GM19328 (cell line): ENCODE data around the gene ABL1.
"Not testable (repeated sequence)": the region's sequence is repeated elsewhere in the genome, so short reads cannot be mapped to it uniquely, and the experiment has no call there.

Experiments
- ATAC-seq: cut with Tn5 transposase; IDR thresholded peaks from one replicate; pipeline ENCODE4 v1.9.1; 2021; ENCODE audit warnings: mild to moderate bottlenecking, moderate library complexity; ENCODE audit not compliant: unreplicated experiment

The ABL1 gene

DNA sequence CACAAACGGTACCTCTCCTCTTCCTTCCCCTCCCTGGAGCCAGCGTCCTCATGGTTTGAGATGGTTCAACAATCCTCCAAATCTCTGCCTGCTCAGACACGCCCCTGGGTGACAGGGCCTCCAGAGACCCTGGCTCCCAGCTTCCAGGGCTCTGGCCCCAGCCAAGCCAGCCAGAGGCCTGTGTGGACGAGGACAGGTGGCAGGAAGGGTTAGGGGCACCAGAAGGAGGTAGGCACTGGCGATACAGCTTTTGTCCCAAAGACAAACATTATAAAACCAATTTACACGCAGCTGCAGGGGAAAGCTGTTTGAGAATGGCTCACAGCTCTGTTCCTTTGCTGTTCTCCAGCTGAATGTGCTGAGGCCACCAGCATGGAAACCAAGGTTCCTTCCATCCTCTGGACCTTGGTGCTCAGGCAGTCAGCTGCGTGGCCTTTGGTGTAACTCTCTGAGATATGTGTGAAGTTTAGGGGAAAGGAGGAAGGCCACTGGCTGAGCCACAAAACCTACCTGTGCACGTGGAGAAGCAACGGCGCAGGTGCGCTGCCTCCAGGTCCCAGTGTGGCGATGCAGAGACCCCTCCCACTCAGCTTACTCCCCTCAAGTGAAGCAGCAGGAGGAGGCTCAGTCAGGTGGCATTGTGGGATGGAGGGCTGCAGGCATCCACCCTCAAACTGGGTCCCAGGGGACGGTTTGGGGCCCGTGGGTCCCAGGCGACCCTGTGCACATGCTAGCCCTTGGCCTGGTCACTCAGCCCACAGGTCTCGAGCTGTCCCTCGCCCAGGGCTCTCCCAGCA is 65.8 kb downstream of the ABL1 start:
- no peak for ATAC-seq

GRCh38 chr9:130901498-130902203 is 66.6 kb downstream of the ABL1 start:
- no peak for ATAC-seq

DNA sequence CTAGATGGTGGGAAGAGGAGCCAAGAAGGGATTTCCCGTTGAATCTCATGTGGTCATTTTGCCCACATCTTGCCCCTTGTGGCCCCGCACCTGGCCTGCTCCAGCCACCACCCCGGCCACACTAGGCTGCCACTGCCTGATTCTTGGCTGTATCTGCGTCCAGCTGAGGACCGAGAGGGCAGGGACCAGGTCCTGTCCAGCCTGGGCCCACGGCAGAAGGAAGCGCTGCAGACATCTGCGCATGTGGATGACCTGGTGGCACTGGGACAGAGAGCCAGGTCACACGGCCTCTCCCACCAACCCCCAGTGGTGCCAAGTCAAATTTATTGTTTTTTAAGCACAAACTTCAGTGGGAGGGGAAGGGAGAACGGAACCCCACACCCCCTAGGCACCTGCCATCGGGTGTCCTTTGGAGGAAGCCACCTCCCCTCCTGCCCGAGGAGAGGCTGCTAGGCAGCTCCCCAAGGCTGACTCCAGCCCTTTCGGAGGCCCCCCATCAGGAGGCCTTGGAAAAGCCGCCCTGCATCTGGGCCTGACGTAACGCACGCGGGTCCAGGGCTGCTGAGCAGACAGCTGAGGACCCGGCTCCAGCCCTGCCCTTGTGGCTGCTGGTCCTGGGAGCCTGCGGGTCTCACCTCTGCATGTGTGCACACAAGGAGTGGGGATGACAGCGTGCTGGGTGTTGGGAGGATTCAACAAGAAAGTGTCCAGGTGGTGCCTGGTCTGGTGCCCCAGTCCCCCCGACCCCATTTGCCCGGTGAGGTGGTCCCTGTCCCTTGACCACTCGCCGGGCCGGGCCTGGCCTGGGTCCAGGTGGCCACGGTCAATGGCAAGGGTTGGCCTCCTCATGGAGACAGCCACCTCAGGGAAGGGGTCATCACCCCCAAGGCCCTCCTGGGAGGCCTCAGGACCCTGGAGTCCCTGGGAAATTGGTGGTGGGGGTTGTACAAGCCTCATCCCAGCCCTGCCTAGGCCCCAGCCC is 67.4 kb downstream of the ABL1 start:
- ATAC-seq = no peak

GRCh38 chr9:130903194-130904069 is 68.4 kb downstream of the ABL1 start:
- ATAC-seq = no peak

GRCh38 chr9:130904070-130905044 is 69.3 kb downstream of the ABL1 start:
- no peak for ATAC-seq

GRCh38 chr9:130905125-130905901 is 70.3 kb downstream of the ABL1 start:
- ATAC-seq = no peak

DNA sequence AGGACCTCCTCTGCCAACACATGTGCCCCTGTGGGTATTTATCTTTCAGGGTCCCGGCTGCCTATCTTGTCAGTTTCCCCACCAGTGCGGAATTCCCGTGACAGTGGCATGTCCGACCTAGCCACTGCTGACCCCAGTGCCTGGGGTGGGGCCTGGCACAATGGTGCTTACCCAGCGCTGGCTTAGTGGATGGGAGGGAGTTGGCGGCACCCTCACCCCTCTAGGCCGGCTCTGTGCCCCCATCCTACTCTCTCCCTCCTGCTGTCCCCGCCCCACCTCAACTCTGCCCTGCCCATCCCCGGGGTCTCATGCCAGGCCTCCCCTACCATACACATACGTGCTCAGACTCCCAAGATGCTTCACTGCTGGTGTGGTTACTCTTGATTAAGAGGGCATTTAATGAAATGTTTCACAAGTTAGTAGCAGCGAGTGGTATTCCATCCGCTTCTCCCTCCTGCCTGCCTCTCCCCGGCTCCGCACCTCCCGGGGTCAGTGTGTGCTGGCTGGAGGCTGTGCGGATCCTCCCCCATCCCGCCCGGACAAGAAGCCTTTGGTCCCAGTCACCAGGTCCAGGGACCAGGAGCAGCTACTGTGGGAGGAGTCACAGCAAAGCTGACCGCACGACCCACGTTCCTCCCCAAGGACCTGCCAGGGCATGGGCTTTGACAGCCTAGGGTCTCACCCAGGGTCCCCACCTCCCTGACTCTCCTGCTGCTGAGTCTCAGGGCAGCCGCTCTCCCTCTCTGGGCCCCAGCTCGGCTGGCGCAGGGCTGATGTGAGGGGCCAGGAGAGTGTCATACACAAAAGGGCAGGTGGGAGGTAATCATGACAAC is 71.1 kb downstream of the ABL1 start:
- no peak for ATAC-seq

DNA sequence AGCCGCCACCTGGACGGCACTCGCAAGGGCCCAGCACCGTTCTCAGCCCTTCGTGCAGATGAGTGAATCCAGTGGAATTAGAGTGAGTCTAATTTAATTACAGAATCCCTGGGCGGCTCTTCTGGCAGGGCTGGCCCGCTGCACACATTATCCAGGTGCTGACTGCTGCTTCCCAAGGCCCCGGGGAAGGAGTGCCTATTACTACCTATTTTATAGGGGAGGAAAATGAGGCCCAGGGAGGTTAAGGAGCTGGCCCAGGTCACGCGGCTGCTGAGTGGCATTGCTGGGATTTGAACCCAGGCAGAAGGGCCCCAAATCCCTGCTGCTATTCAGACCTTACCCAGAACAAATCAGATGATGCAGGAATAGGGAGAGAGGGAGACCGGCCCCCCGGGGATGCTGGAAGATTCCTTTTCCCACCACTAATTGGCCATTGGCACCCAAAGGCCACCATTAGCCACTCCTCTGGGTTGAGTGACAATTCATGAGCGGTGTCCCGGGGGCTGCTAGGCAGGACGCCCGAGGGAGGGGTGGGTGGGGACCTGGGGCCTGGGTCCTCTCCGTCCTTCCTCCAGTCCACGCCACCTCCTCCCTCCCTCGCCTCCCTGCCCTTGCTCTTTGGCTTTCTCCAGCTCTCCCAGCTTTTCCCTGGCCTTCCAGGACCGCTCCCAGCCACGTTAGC is 71.8 kb downstream of the ABL1 start:
- ATAC-seq = no peak

GRCh38 chr9:130908146-130908877 is 73.3 kb downstream of the ABL1 start:
- ATAC-seq = no peak

DNA sequence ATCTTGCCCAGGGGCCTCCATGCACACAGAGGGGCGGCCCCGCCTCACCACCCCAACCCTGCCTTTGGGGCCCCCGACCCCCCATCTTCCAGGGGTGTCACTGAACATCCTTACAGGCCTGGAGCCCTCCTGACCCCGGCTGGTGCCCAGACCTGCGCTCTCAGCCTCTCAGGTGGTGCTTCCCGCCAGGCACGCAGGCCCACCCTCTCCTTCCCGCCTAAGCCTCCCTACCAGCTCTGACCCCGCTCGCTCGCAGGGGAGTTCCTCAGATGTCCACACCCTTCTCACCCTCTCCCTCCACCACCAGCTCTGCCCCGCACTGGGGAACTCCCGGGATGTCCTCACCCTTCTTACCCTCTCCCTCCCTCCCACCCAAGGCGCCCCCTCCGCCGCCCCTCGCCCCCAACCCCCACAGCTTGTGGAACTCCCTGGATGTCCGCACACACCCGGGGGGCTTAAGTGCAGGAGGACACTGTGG is 73.9 kb downstream of the ABL1 start:
- no peak for ATAC-seq

- not testable (repeated sequence) for ATAC-seq
These were observed 75.0 kb downstream of the ABL1 start for GRCh38 chr9:130910041-130910440.

- ATAC-seq = not testable (repeated sequence)
These were observed 75.6 kb downstream of the ABL1 start for GRCh38 chr9:130910670-130911069.

- ATAC-seq = no peak
These were observed 76.4 kb downstream of the ABL1 start for GRCh38 chr9:130911254-130912049.

- no peak for ATAC-seq
These were observed 78.0 kb downstream of the ABL1 start for GRCh38 chr9:130912932-130913598.
